Vagina (tissue), 2 donors: ENCODE data around the gene DCAKD.

ENCODE experiments used
- POLR2A ChIP-seq, 2 donors: fragments of 450-650 bp; IDR thresholded peaks; one replicate each; pipeline ENCODE4 v1.6.1; 2017; ENCODE audit warnings: antibody characterized with exemption in 2 of 2, mild to moderate bottlenecking in 2 of 2, moderate library complexity in 2 of 2
- POLR2AphosphoS5 ChIP-seq, 2 donors: sonication (generic); formaldehyde crosslinking; IDR thresholded peaks; one replicate each; pipeline ENCODE4 v1.9.0; 2017; ENCODE audit warnings: antibody characterized with exemption in 2 of 2, mild to moderate bottlenecking in 2 of 2, low read depth in 1 of 2; ENCODE audit not compliant: insufficient read depth in 1 of 2
- TF ChIP-seq, protein P1 (sequence below), 3 experiments: fragments of 450-650 bp in 2 of 3; fragments of 200-600 bp in 1 of 3; sonication (generic) in 1 of 3; IDR thresholded peaks; one replicate each; pipeline ENCODE4 v1.5.1; 2017 to 2019; ENCODE audit warnings: antibody characterized with exemption in 3 of 3, mild to moderate bottlenecking in 2 of 3, moderate library complexity in 2 of 3

DNA sequence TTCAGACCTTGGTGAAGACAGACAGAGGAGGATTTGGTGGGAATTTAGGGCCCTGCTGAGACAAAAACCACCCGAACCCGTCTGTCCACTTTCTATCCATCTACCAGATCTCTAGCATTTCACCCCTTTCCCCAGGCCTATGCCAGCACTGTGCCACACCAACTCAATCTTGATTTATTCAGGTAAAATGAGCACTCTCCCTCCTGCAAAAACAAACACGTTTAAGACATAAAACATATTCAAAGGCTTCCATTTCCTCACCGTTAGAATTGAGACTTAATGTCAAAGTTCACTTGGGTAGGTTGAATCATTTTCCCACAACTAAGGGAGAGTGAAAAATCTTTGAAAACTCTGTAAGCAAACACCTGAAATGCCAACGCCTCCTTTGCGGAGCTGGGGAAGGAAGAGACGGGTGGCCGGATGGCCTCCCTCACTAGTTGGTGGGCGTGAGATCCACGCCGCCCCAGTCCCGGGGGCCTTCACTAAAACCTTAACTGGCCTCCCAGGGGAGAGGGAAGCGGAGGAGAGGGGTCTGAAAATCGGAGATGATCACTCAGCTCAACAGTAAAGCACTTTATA, 862 bp downstream of the DCAKD start:
- TF ChIP-seq, protein P1, sequence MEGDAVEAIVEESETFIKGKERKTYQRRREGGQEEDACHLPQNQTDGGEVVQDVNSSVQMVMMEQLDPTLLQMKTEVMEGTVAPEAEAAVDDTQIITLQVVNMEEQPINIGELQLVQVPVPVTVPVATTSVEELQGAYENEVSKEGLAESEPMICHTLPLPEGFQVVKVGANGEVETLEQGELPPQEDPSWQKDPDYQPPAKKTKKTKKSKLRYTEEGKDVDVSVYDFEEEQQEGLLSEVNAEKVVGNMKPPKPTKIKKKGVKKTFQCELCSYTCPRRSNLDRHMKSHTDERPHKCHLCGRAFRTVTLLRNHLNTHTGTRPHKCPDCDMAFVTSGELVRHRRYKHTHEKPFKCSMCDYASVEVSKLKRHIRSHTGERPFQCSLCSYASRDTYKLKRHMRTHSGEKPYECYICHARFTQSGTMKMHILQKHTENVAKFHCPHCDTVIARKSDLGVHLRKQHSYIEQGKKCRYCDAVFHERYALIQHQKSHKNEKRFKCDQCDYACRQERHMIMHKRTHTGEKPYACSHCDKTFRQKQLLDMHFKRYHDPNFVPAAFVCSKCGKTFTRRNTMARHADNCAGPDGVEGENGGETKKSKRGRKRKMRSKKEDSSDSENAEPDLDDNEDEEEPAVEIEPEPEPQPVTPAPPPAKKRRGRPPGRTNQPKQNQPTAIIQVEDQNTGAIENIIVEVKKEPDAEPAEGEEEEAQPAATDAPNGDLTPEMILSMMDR (IDR thresholded peaks at IDR 0.05): no peak
- TF ChIP-seq POLR2A (IDR thresholded peaks at IDR 0.05) (no peak), POLR2AphosphoS5 (IDR thresholded peaks at IDR 0.05; ENCODE audit: insufficient read depth in 1 of 2, low read depth in 1 of 2) (no peak)
